ENCODE data around the gene ZBTB46. TPM values are rescaled to one million over a fixed set of nuclear protein-coding genes. Genes with fewer than 3 reads are reported as not detected.
"Not testable (repeated sequence)": the region's sequence is repeated elsewhere in the genome, so short reads cannot be mapped to it uniquely, and the experiment has no call there.

Gene ZBTB46
- total RNA-seq, 1 experiment from 2014 or later: 27.1 TPM

GRCh38 chr20:63876489-63877036, 45.5 kb upstream of the ZBTB46 start:
- no peak overlapping the region for H2BK15ac ChIP-seq (ENCODE audit: low read depth, low read length)

DNA sequence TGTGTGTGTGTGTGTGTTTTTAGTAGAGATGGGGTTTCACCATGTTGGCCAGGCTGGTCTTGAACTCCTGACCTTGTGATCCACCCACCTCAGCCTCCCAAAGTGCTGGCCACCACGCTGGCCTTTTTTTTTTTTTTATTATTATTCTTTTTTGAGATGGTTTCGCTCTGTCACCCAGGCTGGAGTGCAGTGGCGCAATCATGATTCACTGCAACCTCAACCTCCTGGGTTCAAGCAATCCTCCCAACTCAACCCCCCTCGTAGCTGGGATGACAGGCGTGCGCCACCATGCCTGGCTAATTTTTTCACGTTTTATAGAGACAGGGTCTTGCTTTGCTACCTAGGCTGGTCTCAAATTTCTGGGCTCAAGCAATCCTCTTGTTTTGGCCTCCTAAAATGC, 43.2 kb upstream of the ZBTB46 start:
- H2BK12ac ChIP-seq (ENCODE audit: insufficient read length, low read depth, low read length); H4K5ac ChIP-seq (ENCODE audit: insufficient read length, low read depth, low read length); H3K27ac ChIP-seq (ENCODE audit: insufficient read length, low read depth, low read length); H3K27me3 Mint-ChIP-seq (ENCODE audit: low read depth); H4K91ac ChIP-seq (ENCODE audit: insufficient read length, low read depth, low read length); H3K9me3 ChIP-seq (ENCODE audit: control insufficient read depth, low read depth, low read length); H3K23ac ChIP-seq (ENCODE audit: insufficient read length, low read depth, low read length); H3K4me1 Mint-ChIP-seq; H3K4me2 ChIP-seq (ENCODE audit: insufficient read depth, insufficient read length, low read length); H2AFZ ChIP-seq (ENCODE audit: low read length); H3K4me1 ChIP-seq (ENCODE audit: insufficient read depth, low read length); H3T11ph ChIP-seq (ENCODE audit: low read length); H3K4ac ChIP-seq (ENCODE audit: low read depth, low read length); H3K23me2 ChIP-seq (ENCODE audit: insufficient read length, low read depth, low read length, poor library complexity, severe bottlenecking); H4K8ac ChIP-seq (replicated peaks; ENCODE audit: insufficient read length, low read depth, low read length); DNase-seq; H3K56ac ChIP-seq (ENCODE audit: insufficient read length, low read depth, low read length); H3K9me3 Mint-ChIP-seq; H3K14ac ChIP-seq (ENCODE audit: insufficient read depth, low read length); H3K79me1 ChIP-seq (ENCODE audit: insufficient read depth, low read depth, low read length, poor library complexity, severe bottlenecking); H2BK20ac ChIP-seq (ENCODE audit: low read depth, low read length, poor library complexity, severe bottlenecking); H3K4me3 Mint-ChIP-seq; H3K79me2 ChIP-seq (ENCODE audit: insufficient read depth, low read length); H3K27me3 ChIP-seq (ENCODE audit: insufficient read depth, low read length); H3K18ac ChIP-seq (ENCODE audit: insufficient read length, low read depth, low read length); H4K20me1 ChIP-seq (ENCODE audit: control insufficient read depth, insufficient read depth, insufficient read length); H2BK15ac ChIP-seq (ENCODE audit: low read depth, low read length); H3K9ac ChIP-seq (ENCODE audit: extremely low read depth, insufficient read length, low read length); H2BK120ac ChIP-seq (ENCODE audit: low read depth, low read length, poor library complexity, severe bottlenecking); H2BK5ac ChIP-seq (ENCODE audit: insufficient read length, low read length); H2AK5ac ChIP-seq (ENCODE audit: insufficient read length, low read length): not testable (repeated sequence)
- H3K27ac Mint-ChIP-seq: peak overlapping the region in 1 of 3 experiments; percentile 48; a peak in 1 of 7 replicates
- peaks cover 30 to 80% (median 78%) of the 10 kb centered on the region in 3 experiments; a peak in 6 of 7 replicates for H3K36me3 Mint-ChIP-seq (ENCODE audit: insufficient read depth in 1 of 3, low read depth in 3 of 3)
- WGBS (ENCODE audit: extremely low coverage, insufficient read length, low lambda C conversion rate): no CpG with 5 or more reads among the region's 7 CpGs

More at GRCh38 chr20:63876489-63877036, 45.5 kb upstream of the ZBTB46 start:
- Histone ChIP-seq H4K20me1 (ENCODE audit: control insufficient read depth, insufficient read depth, insufficient read length) (no peaks in the 10 kb centered on the region), H3K27ac (ENCODE audit: insufficient read length, low read depth, low read length) (no peak overlapping the region), H2AFZ (ENCODE audit: low read length) (no peak overlapping the region), H3K18ac (ENCODE audit: insufficient read length, low read depth, low read length) (no peak overlapping the region), H2BK5ac (ENCODE audit: insufficient read length, low read length) (no peak overlapping the region), H3K9ac (ENCODE audit: extremely low read depth, insufficient read length, low read length) (no peak overlapping the region), H3K4ac (ENCODE audit: low read depth, low read length) (no peak overlapping the region), H3K4me1 (ENCODE audit: insufficient read depth, low read length) (no peaks in the 10 kb centered on the region), H3K56ac (ENCODE audit: insufficient read length, low read depth, low read length) (no peak overlapping the region), H3K14ac (ENCODE audit: insufficient read depth, low read length) (no peak overlapping the region), H2BK120ac (ENCODE audit: low read depth, low read length, poor library complexity, severe bottlenecking) (no peak overlapping the region), H2BK20ac (ENCODE audit: low read depth, low read length, poor library complexity, severe bottlenecking) (no peak overlapping the region), H4K8ac (replicated peaks; ENCODE audit: insufficient read length, low read depth, low read length) (no peak overlapping the region), H3K27me3 (ENCODE audit: insufficient read depth, low read length) (no peaks in the 10 kb centered on the region), H3K79me2 (ENCODE audit: insufficient read depth, low read length) (no peaks in the 10 kb centered on the region), H3K4me2 (ENCODE audit: insufficient read depth, insufficient read length, low read length) (no peak overlapping the region), H3K23me2 (ENCODE audit: insufficient read length, low read depth, low read length, poor library complexity, severe bottlenecking) (no peaks in the 10 kb centered on the region), H3T11ph (ENCODE audit: low read length) (no peak overlapping the region), H4K5ac (ENCODE audit: insufficient read length, low read depth, low read length) (no peak overlapping the region), H3K23ac (ENCODE audit: insufficient read length, low read depth, low read length) (no peak overlapping the region), H2BK12ac (ENCODE audit: insufficient read length, low read depth, low read length) (no peak overlapping the region), H3K9me3 (ENCODE audit: control insufficient read depth, low read depth, low read length) (no peaks in the 10 kb centered on the region), H2AK5ac (ENCODE audit: insufficient read length, low read length) (no peak overlapping the region), H3K79me1 (ENCODE audit: insufficient read depth, low read depth, low read length, poor library complexity, severe bottlenecking) (peaks cover 4% of the 10 kb centered on the region), H4K91ac (ENCODE audit: insufficient read length, low read depth, low read length) (no peak overlapping the region)
- no peaks in the 10 kb centered on the region for H3K27me3 Mint-ChIP-seq (ENCODE audit: low read depth)
- no peak overlapping the region for H3K27ac Mint-ChIP-seq
- H3K4me1 Mint-ChIP-seq: no peaks in the 10 kb centered on the region
- peaks cover 25 to 65% (median 64%) of the 10 kb centered on the region in 3 experiments; a peak in 6 of 7 replicates for H3K36me3 Mint-ChIP-seq (ENCODE audit: insufficient read depth in 1 of 3, low read depth in 3 of 3)
- no peak for TF ChIP-seq CTCF (conservative IDR thresholded peaks at IDR 0.05)
- H3K9me3 Mint-ChIP-seq: no peaks in the 10 kb centered on the region
- H3K4me3 Mint-ChIP-seq: no peak overlapping the region
- no peak for DNase-seq
- no CpG with 5 or more reads among the region's 19 CpGs for WGBS (ENCODE audit: extremely low coverage, insufficient read length, low lambda C conversion rate)
